PC-9 (cell line): Measurements from ENCODE around the gene SLFNL1.

Source experiments
- EZH2 ChIP-seq: fragments of 200-600 bp; sonication (generic); IDR thresholded peaks from 2 replicates; pipeline ENCODE4 v1.8.0; 2017; ENCODE audit warnings: antibody characterized with exemption, low read depth
- TF ChIP-seq, protein P1 (sequence below): fragments of 200-600 bp; sonication (generic); conservative IDR thresholded peaks from 2 replicates; pipeline ENCODE4 v1.6.1; 2017; ENCODE audit warnings: mixed run types, antibody characterized with exemption, mild to moderate bottlenecking, moderate library complexity

DNA sequence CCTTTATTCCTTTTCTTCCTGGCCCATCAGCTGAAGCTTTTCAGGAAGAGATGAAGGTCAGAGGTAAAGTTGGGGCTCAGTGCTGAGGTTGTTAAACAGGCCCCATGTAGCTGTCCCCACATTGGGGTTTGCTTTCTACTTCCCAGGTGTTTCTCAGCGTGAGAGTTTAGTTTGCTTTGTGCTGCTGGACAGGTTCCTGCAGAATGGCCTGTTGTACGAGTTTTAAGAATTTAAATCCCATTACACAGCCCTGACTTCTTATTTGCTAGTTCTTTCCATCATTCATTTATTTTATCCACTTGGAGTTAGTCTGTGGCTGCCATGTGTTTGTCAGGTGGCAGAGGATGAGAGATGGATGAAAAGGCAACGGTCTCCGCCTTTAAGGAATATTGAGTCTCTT lies 22.9 kb downstream of the SLFNL1 start:
- TF ChIP-seq, protein P1, sequence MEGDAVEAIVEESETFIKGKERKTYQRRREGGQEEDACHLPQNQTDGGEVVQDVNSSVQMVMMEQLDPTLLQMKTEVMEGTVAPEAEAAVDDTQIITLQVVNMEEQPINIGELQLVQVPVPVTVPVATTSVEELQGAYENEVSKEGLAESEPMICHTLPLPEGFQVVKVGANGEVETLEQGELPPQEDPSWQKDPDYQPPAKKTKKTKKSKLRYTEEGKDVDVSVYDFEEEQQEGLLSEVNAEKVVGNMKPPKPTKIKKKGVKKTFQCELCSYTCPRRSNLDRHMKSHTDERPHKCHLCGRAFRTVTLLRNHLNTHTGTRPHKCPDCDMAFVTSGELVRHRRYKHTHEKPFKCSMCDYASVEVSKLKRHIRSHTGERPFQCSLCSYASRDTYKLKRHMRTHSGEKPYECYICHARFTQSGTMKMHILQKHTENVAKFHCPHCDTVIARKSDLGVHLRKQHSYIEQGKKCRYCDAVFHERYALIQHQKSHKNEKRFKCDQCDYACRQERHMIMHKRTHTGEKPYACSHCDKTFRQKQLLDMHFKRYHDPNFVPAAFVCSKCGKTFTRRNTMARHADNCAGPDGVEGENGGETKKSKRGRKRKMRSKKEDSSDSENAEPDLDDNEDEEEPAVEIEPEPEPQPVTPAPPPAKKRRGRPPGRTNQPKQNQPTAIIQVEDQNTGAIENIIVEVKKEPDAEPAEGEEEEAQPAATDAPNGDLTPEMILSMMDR, result no peak
- no peak for TF ChIP-seq EZH2
